ENCODE data around the gene FGFR3.

FGFR3 gene

GRCh38 chr4:1789552-1789951, 3.5 kb upstream of the FGFR3 start:
- no peak for DNase-seq

- no peak for DNase-seq
These were observed 3.1 kb upstream of the FGFR3 start for GRCh38 chr4:1790005-1790404.

GRCh38 chr4:1792158-1792831, 798 bp upstream of the FGFR3 start:
- no peak for DNase-seq

GRCh38 chr4:1793496-1793840, 375 bp downstream of the FGFR3 start:
- DNase-seq = no peak

GRCh38 chr4:1793940-1794808, 1.1 kb downstream of the FGFR3 start:
- DNase-seq = no peak

- DNase-seq = no peak
These were observed 1.8 kb downstream of the FGFR3 start for GRCh38 chr4:1794809-1795298.

GRCh38 chr4:1795299-1796195, 2.5 kb downstream of the FGFR3 start:
- DNase-seq = no peak

- DNase-seq = no peak
These were observed 3.6 kb downstream of the FGFR3 start for GRCh38 chr4:1796486-1797204.

- DNase-seq = no peak
These were observed 4.3 kb downstream of the FGFR3 start for GRCh38 chr4:1797298-1797860.

GRCh38 chr4:1797861-1798579, 4.9 kb downstream of the FGFR3 start:
- DNase-seq = no peak

GRCh38 chr4:1798580-1799386, 5.7 kb downstream of the FGFR3 start:
- no peak for DNase-seq

GRCh38 chr4:1799387-1800375, 6.6 kb downstream of the FGFR3 start:
- no peak for DNase-seq

GRCh38 chr4:1800805-1801204, 7.7 kb downstream of the FGFR3 start:
- no peak for DNase-seq

GRCh38 chr4:1801286-1801958, 8.3 kb downstream of the FGFR3 start:
- no peak for DNase-seq

GRCh38 chr4:1802151-1802715, 9.1 kb downstream of the FGFR3 start:
- no peak for DNase-seq

- DNase-seq = no peak
These were observed 9.8 kb downstream of the FGFR3 start for GRCh38 chr4:1802720-1803522.
